ENCODE measurements around the gene CTSS.
A peak's percentile ranks its signal among the peaks of the same experiment; 100 is the strongest.

CTSS gene

GRCh38 chr1:150696995-150697927 is 68.3 kb downstream of the CTSS start, which contains the start of gene GOLPH3L:
Gene GOLPH3L (minus strand): TSS chr1:150697154. CDS start chr1:150694838, 2,316 bp downstream.
- peak; percentile 97 for DNase-seq (ENCODE audit: low spot score)

- no peak for DNase-seq (ENCODE audit: low spot score)
Observed at GRCh38 chr1:150696590-150696989, 69.0 kb downstream of the CTSS start.

GRCh38 chr1:150696162-150696561 is 69.4 kb downstream of the CTSS start:
- no peak for DNase-seq (ENCODE audit: low spot score)

GRCh38 chr1:150695561-150695960 is 70.0 kb downstream of the CTSS start:
- no peak for DNase-seq (ENCODE audit: low spot score)

GRCh38 chr1:150692720-150693119 is 72.9 kb downstream of the CTSS start:
- DNase-seq (ENCODE audit: low spot score) = no peak

DNA sequence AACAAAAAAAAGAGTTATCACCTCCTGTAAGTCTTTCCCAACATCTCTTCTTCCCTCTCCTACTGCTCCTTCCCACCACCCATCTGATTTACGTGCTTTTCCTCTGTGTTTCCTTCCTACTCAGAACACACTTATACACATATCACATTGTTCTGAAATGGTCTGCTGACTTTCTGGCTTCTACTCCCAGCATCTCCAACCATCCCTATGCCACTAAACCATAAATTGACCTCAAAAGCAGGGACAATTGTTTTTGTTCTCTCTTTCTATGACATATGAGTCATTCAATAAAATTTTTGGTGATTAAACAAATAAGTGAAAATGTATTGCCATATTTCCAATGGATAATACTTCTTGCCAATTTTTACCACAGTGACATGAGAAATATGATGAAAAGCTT is 76.8 kb downstream of the CTSS start:
- DNase-seq (ENCODE audit: low spot score) = no peak

DNA sequence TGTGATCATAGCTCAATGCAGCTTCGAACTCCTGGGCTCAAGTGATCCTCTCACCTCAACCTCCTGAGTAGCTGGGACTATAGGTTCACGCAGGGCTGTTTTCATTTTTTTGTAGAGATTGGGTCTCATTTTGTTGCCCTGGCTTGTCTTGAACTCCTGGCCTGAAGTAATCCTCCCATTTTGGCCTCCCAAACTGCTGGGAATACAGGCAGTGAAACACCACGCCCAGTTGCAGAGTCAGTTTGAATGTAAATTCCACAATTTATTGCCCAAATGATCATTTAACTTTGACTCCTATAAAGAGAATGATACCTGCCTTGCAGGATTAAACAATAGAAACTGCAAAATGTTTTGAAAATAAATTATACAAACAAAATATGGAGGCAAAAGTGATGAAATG is 79.3 kb downstream of the CTSS start:
- no peak for DNase-seq (ENCODE audit: low spot score)

DNA sequence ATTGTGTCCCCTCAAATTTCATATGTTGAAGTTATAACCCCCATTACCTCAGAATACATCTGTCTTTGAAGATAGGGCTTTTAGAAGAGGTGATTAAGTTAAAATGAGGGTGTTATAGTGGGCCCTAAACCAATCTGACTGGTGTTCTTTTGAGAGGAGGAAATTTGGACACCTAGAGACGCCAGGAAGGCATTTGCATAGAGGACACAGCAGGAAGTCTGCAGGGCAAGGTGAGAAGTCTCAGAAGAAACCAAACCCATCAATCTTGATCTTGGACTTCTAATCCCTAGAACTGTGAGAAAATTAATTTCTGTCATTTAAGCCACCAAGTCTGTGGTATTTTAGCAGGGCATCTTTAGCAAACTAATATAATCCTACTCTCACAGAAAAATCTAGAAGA is 81.7 kb downstream of the CTSS start:
- no peak for DNase-seq (ENCODE audit: low spot score)
